OCI-LY3 (cell line): ENCODE measurements around the gene HSD3B7.

Experiments used
- H2AFZ ChIP-seq: fragments of 200-600, 300-600 bp; shearing (Covaris generic); 2 replicates; pipeline ENCODE4 v1.6.0; 2014; ENCODE audit warnings: antibody characterized with exemption, low read depth, low read length
- H3K27ac ChIP-seq: fragments of 200-600, 300-600 bp; sonication (generic); 2 replicates; pipeline ENCODE4 v1.5.1; 2014; ENCODE audit warnings: mild to moderate bottlenecking, low read length, moderate library complexity, mixed read lengths
- H3K27me3 ChIP-seq: fragments of 200-600, 300-600 bp; sonication (generic); 2 replicates; pipeline ENCODE4 v1.6.1; 2014; ENCODE audit warnings: low read depth, low read length, mixed read lengths
- H3K36me3 ChIP-seq: fragments of 200-600, 300-600 bp; sonication (generic); replicated peaks from 2 replicates; pipeline ENCODE3; 2014; ENCODE audit warnings: low read depth, low read length, mixed read lengths
- H3K4me1 ChIP-seq: fragments of 300-600, 200-600 bp; sonication (generic); 2 replicates; pipeline ENCODE4 v1.6.1; 2014; ENCODE audit warnings: low read length, mixed read lengths
- H3K4me2 ChIP-seq: fragments of 200-600, 300-600 bp; sonication (generic); 2 replicates; pipeline ENCODE4 v1.6.1; 2014; ENCODE audit warnings: low read length, mixed read lengths
- H3K4me3 ChIP-seq: fragments of 300-600, 200-600 bp; sonication (generic); 2 replicates; pipeline ENCODE4 v1.5.1; 2014; ENCODE audit warnings: antibody characterized with exemption, mild to moderate bottlenecking, low read length, moderate library complexity
- H3K79me2 ChIP-seq: fragments of 300-600, 200-600 bp; shearing (Covaris generic); 2 replicates; pipeline ENCODE4 v1.6.1; 2014; ENCODE audit warnings: mild to moderate bottlenecking, low read length, mixed read lengths
- H3K9ac ChIP-seq: fragments of 300-600, 200-600 bp; shearing (Covaris generic); 2 replicates; pipeline ENCODE4 v1.6.0; 2014; ENCODE audit warnings: mild to moderate bottlenecking, low read length, moderate library complexity
- H3K9me3 ChIP-seq: fragments of 200-600, 300-600 bp; shearing (Covaris generic); 2 replicates; pipeline ENCODE4 v1.6.1; 2014; ENCODE audit warnings: low read length, mixed read lengths; ENCODE audit not compliant: insufficient read depth
- H4K20me1 ChIP-seq: fragments of 200-600, 300-600 bp; sonication (generic); 2 replicates; pipeline ENCODE4 v1.6.1; 2016; ENCODE audit warnings: low read length, mixed read lengths; ENCODE audit not compliant: insufficient read depth
- CTCF ChIP-seq: fragments of 200-600, 300-600 bp; sonication (generic); IDR thresholded peaks from 2 replicates; pipeline ENCODE4 v1.5.1; 2014; ENCODE audit warnings: antibody characterized with exemption, low read length, low read depth
- EZH2phosphoT487 ChIP-seq: fragments of 200-600 bp; shearing (Covaris generic); IDR thresholded peaks from 2 replicates; pipeline ENCODE4 v1.6.1; 2018; ENCODE audit warnings: antibody characterized with exemption, mixed run types, low read depth

HSD3B7 gene

GRCh38 chr16:31003744-31004143 lies 18.7 kb downstream of the HSD3B7 start:
- Histone ChIP-seq H3K27ac (no peak overlapping the region), H3K4me2 (no peak overlapping the region), H3K36me3 (no peaks in the 10 kb centered on the region), H3K4me1 (no peaks in the 10 kb centered on the region), H3K79me2 (no peaks in the 10 kb centered on the region), H3K9ac (no peak overlapping the region), H3K27me3 (0 out of 2 replicates have a peak, but pooled peaks cover 3% of the 10 kb centered on the region), H3K9me3 (no peaks in the 10 kb centered on the region), H4K20me1 (no peaks in the 10 kb centered on the region), H2AFZ (no peak overlapping the region), H3K4me3 (no peak overlapping the region)
- no peak for TF ChIP-seq EZH2phosphoT487
- TF ChIP-seq CTCF: no peak

DNA sequence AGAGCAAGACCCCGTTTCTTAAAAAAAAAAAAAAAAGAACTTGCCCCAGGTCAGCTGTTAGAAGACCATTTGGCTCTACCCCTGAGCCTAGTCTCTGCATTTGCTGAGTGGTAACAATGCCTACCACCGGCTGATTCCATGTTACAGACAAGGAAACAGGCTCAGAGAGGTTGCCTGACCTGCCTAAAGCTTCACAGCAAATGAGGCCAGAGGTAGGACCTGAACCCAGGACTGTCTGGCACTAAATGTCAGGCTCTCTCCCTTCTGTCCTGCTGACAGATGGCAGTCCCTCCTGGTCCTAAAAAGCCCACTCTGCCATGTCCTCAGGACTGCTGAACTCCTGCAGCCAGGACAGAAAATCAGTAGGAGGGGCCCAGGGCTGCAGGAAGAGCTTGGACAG lies 19.7 kb downstream of the HSD3B7 start:
- Histone ChIP-seq H4K20me1 (no peaks in the 10 kb centered on the region), H3K9me3 (no peaks in the 10 kb centered on the region), H3K9ac (no peak overlapping the region), H3K79me2 (no peaks in the 10 kb centered on the region), H3K4me3 (no peak overlapping the region), H2AFZ (no peak overlapping the region), H3K36me3 (no peaks in the 10 kb centered on the region), H3K27me3 (0 out of 2 replicates have a peak, but pooled peaks cover 3% of the 10 kb centered on the region), H3K27ac (no peak overlapping the region), H3K4me1 (no peaks in the 10 kb centered on the region), H3K4me2 (no peak overlapping the region)
- TF ChIP-seq EZH2phosphoT487 (no peak), CTCF (no peak)

DNA sequence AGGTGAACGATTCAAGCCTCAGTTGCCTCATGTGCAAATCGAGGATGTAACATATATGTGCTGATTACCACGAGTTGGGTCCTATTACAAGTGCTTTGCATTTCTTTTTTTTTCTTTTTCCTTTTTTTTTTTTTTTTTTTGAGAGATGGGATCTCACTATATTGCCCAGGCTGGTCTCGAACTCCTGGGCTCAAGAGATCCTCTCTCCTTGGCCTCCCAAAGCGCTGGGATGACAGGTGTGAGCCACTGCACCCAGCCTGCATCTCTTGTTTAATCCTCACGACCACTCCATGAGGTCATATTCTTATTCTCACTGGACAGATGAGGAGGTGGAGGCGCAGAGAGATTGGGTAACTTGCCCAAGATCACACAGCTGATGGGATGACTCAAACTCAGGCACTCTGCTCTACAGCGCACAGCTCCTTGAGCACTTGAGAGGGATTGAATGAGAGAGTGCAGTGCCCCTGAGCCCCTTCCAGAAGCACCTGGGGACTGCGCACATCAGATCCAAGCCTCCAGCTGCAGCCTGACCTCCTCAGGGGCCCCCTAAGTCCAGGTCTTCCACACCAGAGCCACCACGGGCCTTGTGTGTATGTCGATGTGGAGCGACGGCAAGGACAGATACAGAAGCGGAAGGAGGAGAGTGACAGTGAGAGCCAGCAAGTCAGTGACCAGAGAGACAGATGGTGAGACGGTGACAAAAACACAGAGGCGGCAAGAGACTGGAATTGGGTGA lies 20.5 kb downstream of the HSD3B7 start:
- H3K9ac ChIP-seq: no peak overlapping the region
- no peak overlapping the region for H3K27ac ChIP-seq
- H4K20me1 ChIP-seq: no peaks in the 10 kb centered on the region
- H3K4me2 ChIP-seq: no peak overlapping the region
- H2AFZ ChIP-seq: no peak overlapping the region
- no peak overlapping the region for H3K4me3 ChIP-seq
- no peaks in the 10 kb centered on the region for H3K9me3 ChIP-seq
- 0 out of 2 replicates have a peak, but pooled peaks cover 3% of the 10 kb centered on the region for H3K27me3 ChIP-seq
- H3K4me1 ChIP-seq: no peaks in the 10 kb centered on the region
- TF ChIP-seq CTCF (no peak), EZH2phosphoT487 (no peak)
- H3K79me2 ChIP-seq: no peaks in the 10 kb centered on the region
- H3K36me3 ChIP-seq: no peaks in the 10 kb centered on the region

DNA sequence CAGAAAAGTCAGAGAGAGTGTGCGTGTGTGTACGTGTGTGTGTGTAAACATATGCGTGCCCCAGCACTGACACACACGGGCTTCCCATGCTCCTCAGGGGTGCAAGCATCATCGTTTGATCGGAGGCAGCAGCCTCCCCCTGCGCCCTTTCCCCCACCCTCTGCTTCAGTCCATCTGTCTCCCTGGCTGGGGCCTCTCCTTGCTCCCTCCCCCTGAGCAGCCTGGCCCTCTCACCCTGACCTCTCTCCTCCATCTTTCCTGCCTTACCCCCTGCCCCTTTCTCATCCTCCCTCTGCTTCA lies 21.0 kb downstream of the HSD3B7 start:
- no peak overlapping the region for H3K9ac ChIP-seq
- H3K9me3 ChIP-seq: no peaks in the 10 kb centered on the region
- H3K4me2 ChIP-seq: no peak overlapping the region
- H3K36me3 ChIP-seq: no peaks in the 10 kb centered on the region
- H4K20me1 ChIP-seq: no peaks in the 10 kb centered on the region
- H3K4me1 ChIP-seq: no peaks in the 10 kb centered on the region
- 0 out of 2 replicates have a peak, but pooled peaks cover 3% of the 10 kb centered on the region for H3K27me3 ChIP-seq
- H2AFZ ChIP-seq: no peak overlapping the region
- no peak for TF ChIP-seq EZH2phosphoT487
- no peak for TF ChIP-seq CTCF
- H3K27ac ChIP-seq: no peak overlapping the region
- H3K4me3 ChIP-seq: no peak overlapping the region
- H3K79me2 ChIP-seq: no peaks in the 10 kb centered on the region
